Central memory CD4-positive, alpha-beta T cell (primary cell): ENCODE measurements around the gene PTPN18.
A peak's percentile ranks its signal among the peaks of the same experiment; 100 is the strongest.
"Not testable (repeated sequence)": the region's sequence is repeated elsewhere in the genome, so short reads cannot be mapped to it uniquely, and the experiment has no call there.

Experiments
- DNase-seq: peaks from one replicate; pipeline ENCODE4 v3.0.0; 2022

PTPN18 gene

DNA sequence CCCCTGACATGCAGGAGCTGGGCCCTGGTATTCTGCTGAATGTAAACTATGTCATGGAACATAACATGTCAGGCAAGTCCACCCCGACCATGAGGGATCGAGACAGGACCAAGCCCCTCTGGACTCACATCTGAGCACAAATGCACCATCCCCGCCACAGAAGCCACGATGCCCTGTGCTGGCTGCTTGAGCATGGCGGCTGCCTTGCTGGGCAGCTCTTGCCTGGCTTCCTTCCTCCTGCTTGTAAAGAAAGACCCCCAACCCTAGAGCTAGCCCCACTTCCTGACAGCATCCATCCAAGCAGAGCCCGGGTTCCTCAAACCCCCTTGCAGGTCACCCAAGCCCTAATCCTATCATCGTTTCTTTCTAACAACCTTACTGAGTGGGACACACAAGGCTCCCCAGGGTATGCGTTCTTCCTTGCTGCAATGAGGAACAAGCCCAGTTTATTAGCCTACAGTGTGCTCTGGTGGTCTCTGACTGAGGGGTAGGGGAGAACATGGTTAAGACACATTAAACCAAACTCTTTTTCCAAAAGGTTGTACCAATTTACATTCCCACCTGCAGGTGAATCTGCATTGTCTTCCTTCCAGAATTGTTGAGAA, 26.6 kb downstream of the PTPN18 start:
- DNase-seq = no peak

DNA sequence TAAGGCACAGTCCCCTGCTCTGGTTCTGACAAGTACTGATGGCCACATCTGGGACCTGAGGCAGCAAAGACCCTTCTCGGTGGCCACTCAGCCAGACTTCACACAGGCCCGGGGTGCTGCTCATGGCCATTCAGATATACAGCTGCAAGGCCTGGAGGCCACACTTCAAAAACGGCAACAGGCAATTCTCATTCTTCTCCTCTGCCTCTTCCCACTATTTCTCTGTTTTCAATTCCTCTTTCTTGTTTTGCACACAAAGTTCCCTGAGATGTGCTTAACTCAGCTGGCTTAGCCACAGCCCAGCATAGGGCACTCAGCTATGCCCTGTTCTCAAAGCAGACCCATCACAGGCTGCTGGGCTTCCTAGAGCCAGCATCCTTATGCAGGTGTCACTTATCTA, 29.9 kb downstream of the PTPN18 start:
- DNase-seq = no peak

DNA sequence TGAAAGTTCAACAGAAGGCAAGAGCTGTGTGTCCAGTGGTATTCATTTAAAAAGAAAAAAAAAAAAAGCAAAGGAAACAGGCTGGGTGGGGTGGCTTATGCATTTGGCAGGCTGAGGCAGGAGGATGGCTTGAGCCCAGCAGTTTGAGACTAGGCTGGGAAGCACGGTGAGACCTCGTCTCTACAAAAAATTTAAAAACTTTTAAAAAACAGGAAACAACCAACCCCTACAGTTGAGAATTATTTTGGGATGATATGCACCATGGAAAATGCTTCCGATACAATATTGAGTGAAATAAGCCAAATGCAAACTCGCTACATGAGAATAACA, 31.2 kb downstream of the PTPN18 start:
- no peak for DNase-seq

DNA sequence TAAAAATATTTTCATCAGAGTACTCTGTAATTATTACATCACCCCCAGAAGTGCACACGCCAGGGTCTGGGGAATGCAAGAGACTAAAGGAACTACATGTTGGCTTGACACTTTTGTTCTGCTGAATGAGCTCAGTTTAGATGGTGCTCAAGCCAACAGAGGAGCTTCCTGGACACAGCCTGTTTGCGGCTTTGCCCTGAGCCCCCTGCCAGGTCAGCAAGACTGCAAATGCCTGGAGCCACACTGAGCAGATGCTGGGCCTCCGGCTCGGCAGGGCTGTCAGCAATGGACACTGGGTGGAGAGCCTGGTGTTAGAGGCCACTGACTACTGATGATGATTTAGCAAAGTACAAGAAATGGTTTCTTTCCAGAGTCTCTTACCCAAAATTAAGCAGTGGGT, 31.9 kb downstream of the PTPN18 start:
- DNase-seq = no peak

DNA sequence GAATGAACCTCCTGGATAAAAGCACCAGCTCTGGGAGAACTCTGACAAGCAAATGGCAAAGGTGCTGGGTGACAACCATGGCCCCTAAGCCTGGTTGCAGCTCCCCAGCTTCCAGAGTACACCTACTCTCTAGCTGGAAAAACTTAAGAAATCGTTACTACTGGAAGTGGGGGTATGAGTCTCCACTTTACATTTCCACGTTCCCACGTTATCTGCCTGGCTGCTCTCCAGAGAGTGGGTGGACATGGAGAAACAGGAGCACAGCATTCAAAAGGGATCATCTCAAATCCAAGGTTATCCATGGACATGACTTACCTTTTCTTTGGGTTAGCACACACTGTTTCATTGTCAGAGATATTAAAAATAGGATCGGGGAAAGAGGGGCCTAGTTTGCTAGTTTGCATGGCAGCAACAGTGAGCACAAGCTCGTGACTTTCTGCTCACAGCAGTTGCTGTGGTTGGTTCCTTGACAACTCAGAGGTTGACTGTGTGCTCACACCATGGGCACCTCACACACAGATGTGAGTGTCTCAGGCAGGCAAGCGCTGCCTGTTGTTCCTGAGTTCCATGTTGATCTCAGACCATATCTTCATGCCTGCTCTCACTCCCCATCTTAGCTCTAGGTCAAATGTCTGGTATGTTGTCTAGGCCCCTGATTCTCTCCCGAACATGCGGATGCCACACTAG, 32.5 kb downstream of the PTPN18 start:
- no peak for DNase-seq

DNA sequence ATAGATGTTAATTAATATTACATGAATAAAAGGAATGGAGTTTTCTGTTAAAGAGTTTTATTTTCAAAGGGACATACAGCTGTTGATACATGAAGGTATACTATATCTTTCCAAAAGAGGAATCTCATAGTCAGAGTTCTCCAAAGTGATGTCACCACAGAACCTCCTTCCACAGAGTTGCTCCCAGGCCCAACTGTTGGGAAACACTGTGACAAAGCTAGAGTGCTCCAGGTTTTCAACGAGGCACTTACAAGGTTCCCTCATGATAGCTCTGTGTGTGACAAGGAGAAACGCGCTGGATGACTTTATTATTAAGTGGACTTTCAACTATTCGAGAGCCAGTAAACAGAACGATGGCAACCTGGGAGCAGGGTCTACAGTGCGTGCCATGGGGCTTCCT, 33.5 kb downstream of the PTPN18 start:
- no peak for DNase-seq

DNA sequence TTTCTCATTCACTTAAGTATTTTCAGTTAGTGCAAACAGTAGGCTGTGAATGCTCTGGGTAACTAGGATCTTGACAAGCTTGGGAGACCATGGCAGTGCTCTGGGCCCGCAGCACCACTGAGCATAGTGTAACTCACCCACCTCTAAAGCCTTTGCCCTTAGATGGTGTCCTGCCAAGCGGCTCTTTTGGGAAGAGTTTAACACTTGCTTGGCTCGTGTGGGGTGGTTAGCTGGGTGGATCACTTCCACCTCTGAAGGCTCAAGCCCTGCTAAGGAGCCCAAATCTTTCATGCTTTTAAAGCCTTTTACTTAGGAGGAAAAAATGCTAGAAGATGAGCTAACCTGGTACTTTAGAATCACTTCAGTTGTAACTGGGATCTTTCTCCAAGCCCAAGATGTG, 33.9 kb downstream of the PTPN18 start:
- no peak for DNase-seq

DNA sequence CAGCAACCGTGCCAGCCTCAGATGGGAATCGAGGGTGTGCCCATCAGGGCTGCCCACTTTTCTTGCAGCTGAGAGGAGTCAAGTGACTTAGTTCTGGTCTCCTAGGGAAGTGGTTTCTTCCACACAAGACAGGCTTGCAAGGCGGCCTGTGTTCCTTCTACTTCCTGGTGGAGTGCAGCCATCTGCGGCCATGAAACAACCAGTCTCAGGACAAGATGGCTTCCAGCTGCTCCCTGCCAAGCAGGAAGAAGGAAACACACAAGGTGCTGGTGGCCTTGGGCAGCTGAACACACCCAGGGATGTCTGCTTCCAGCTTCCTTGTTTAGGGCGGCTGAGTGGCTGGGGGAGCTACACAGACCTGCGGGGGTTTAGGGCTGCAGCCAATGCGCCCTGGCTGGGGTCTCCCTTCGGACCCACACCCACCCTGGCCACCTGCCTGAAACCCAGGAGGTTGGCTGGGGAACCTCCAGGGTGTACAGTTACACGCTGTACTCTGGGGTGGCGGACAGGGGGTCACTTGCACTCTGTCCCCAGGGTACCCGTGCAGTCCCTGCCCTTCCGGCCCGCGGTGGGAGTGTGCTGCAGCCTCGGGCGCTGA, 34.7 kb downstream of the PTPN18 start:
- no peak for DNase-seq

DNA sequence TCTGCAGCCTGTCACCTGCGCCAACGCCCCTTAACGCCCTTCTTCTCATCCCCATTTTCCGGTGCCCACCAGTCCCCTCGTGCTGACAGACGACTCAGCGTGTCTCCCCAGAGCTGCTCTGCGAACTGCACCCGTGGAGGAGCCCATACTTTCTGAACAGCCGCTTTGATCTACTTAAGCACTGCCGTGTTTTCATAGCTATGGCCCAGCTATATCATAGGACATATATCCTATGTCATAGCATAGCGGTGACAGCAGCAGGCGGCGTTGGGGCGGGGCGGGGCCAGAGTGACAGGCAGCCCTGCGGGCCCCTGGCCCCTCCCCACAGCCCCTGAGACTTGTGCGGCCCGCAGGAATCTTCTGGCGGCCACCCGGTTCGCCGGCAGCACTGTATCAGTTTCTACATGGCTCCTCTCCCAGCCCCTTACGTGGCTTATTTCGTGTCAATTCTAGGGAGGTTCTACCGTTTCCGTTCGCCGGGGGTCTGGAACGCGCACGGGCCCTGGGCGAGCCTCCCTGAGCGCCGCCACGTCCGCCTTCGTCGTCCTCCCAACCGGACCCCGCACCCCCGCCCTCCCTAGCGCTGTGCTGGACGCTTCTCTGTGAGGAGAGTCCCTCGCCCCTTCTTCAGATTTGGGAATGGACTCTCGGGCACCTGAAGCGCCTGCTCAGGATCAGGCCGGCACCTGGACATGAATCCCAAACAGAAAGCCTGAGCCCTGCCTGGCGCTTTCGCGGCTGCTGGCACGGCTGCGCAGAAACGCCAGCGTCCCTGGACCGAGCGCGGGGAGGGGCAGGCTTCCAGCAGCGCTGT, 35.4 kb downstream of the PTPN18 start:
- peak; percentile 52 for DNase-seq

DNA sequence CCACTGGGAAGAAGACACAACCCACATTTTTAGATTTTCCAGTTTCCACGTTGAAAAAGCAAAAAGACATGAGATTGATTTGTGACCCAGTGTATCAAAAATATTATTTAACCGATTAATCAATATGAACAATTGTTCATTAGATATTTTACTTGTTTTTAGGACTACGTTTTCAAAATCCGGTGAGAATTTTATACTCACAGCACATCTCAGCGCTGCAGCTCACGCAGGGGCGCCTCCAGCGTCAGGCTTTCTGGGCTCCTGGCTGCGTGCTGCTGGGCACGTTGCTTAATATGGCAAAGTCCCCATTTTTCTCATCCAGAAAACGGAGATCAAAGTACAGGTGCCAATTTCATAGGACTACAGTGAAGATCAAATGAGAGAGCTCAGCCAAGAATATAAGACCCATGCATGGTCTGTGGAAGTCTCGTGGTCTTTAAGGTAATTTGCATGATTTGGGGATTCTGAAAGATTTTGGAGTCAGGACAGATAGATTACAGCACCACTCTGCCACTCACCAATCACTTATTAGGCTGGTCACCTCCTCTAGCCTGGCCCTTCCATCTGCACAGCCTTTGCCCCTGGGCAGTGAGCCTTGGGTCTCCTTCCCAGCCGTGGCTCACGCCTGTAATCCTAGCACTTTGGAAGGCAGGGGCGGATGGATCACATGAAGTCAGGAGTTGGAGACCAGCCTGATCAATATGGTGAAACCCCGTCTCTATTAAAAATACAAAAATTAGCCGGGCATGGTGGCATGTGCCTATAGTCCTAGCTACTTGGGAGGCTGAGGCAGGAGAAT, 36.2 kb downstream of the PTPN18 start:
- no peak for DNase-seq

DNA sequence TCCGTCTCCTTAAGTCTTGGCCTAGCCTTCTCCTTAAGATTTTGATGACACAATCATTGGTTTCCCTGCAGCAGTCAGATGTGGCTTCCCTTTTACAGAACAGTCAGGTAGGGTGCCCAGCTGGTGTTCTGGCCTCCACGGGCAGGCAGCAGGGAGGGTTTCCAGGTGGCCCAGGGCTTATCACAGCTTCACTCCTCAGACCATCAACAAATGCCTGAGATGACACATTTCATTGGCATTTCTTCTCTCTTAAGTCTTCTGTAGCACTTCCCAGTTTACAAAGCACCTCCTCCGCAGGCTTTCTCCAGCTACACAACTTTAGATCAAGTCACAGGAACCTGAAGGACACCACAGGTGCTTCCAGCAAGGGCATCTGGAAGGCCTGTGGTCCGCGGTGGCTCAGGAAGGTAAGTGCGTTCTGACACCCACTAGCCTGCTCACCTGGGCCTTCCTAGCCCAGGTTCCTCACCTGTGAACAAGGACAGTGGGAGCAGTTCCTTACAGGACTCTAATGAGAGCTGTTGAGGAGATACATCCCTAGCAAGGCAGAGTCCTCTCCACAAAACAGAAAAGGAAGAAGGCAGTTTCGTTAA, 37.6 kb downstream of the PTPN18 start:
- no peak for DNase-seq

DNA sequence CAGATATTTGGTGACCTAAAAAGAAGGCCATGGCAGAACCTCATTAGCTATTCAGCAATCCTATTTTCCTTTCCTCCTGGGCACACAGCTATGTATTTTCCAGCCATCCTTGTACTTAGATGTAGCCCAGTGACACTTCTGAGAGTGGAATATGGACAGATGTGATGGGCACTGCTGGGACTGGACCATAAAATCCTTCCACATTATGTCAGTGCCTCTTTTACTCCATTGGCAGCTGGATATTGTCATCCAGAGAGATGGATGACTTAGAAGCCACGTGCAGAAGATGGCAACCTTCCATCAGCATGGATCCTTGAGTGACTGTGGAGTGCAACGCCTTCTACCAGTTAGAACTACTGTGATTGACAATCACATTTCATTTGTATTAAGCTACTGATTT, 50.4 kb downstream of the PTPN18 start:
- not testable (repeated sequence) for DNase-seq

DNA sequence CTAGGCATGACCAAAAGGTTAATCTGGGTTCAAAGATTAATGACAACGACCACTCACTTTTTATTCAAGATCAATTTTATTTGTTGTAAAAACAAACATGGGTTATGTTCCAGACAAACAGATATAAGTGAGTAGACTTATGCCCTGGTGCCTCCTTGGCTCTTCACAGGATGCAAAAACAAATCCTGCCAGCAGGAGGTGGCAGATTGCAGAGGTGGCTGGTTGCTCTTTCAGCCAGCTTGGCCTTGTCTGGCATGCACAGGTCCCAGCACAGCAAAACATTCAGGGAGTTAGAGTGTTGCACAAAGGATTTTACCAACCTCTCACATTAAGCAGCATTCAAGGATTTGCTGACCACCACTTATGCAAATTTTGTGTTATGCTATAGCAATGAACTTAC, 60.8 kb downstream of the PTPN18 start:
- not testable (repeated sequence) for DNase-seq

DNA sequence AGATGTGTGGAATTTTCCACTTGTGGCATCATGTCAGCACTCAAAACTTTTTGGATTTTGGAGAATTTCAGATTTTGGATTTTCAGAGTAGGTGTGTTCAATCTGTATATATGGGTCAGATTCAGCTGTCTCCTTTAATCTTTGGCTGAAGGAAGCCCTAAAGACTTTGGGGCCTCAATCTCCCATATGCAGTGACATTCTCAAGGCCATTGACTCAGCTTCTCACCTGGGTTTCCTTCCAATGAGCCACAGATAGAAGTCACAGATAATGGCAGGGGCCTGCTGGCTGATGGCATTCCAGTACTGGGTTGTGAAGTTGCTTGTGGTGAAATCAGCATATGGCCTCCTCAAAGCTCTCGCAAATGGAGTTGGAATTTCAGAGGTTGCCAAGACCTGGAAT, 63.0 kb downstream of the PTPN18 start:
- DNase-seq = not testable (repeated sequence)
